HepG2 (cell line): ENCODE results near the gene PHYH. TPM values are rescaled to one million over a fixed set of nuclear protein-coding genes. Genes with fewer than 3 reads are reported as not detected.
A peak's percentile ranks its signal among the peaks of the same experiment; 100 is the strongest.

Experiments used
- CC2D1A ChIP-seq: sonication (generic); formaldehyde crosslinking; IDR thresholded peaks from 2 replicates; pipeline ENCODE4 v1.8.1; 2023; ENCODE audit warnings: mild to moderate bottlenecking, missing genetic modification reagents
- GPN1 ChIP-seq: sonication (generic); formaldehyde crosslinking; IDR thresholded peaks from 2 replicates; pipeline ENCODE4 v1.5.1; 2020; ENCODE audit warnings: missing genetic modification reagents, borderline replicate concordance
- HDAC1 ChIP-seq: sonication (generic); formaldehyde crosslinking; IDR thresholded peaks from 2 replicates; pipeline ENCODE4 v1.5.1; 2020; ENCODE audit warnings: mild to moderate bottlenecking, missing genetic modification reagents
- MED13 ChIP-seq: sonication (generic); formaldehyde crosslinking; IDR thresholded peaks from 2 replicates; pipeline ENCODE4 v1.5.0; 2020; ENCODE audit warnings: missing genetic modification reagents
- MTA3 ChIP-seq: sonication (generic); formaldehyde crosslinking; IDR thresholded peaks from 2 replicates; pipeline ENCODE4 v1.4.0; 2020; ENCODE audit warnings: missing genetic modification reagents
- NCOA1 ChIP-seq: sonication (generic); formaldehyde crosslinking; IDR thresholded peaks from 2 replicates; pipeline ENCODE4 v1.9.0; 2021; ENCODE audit warnings: missing genetic modification reagents
- NCOR1 ChIP-seq: fragments of 200-600 bp; sonication (generic); IDR thresholded peaks from 2 replicates; pipeline ENCODE4 v1.7.0; 2017; ENCODE audit warnings: antibody characterized with exemption, low read length, borderline replicate concordance
- PHF8 ChIP-seq: sonication (generic); formaldehyde crosslinking; IDR thresholded peaks from 2 replicates; pipeline ENCODE4 v1.5.0; 2020; ENCODE audit warnings: missing genetic modification reagents
- RFX1 ChIP-seq: fragments of 450-650 bp; IDR thresholded peaks from 2 replicates; pipeline ENCODE4 v1.6.1; 2017
- SALL1 ChIP-seq: sonication (generic); formaldehyde crosslinking; IDR thresholded peaks from 2 replicates; pipeline ENCODE4 v1.8.0; 2022; ENCODE audit warnings: mild to moderate bottlenecking, missing genetic modification reagents
- YEATS4 ChIP-seq: sonication (generic); formaldehyde crosslinking; IDR thresholded peaks from 2 replicates; pipeline ENCODE4 v1.4.0; 2020; ENCODE audit warnings: missing genetic modification reagents, borderline replicate concordance
- ZFY ChIP-seq: sonication (generic); formaldehyde crosslinking; IDR thresholded peaks from 2 replicates; pipeline ENCODE4 v1.4.0; 2020; ENCODE audit warnings: missing genetic modification reagents
- ZNF180 ChIP-seq: sonication (generic); formaldehyde crosslinking; IDR thresholded peaks from 2 replicates; pipeline ENCODE4 v1.4.0; 2020; ENCODE audit warnings: low read depth, missing genetic modification reagents, borderline replicate concordance
- ZNF30 ChIP-seq: sonication (generic); formaldehyde crosslinking; IDR thresholded peaks from 2 replicates; pipeline ENCODE4 v1.5.0; 2020; ENCODE audit warnings: mild to moderate bottlenecking, missing genetic modification reagents
- ZNF563 ChIP-seq: sonication (generic); formaldehyde crosslinking; IDR thresholded peaks from 2 replicates; pipeline ENCODE4 v1.8.0; 2022; ENCODE audit warnings: mild to moderate bottlenecking, moderate library complexity, missing genetic modification reagents
- ZSCAN30 ChIP-seq: sonication (generic); formaldehyde crosslinking; IDR thresholded peaks from 2 replicates; pipeline ENCODE4 v1.5.0; 2020; ENCODE audit warnings: mild to moderate bottlenecking, missing genetic modification reagents
- ZSCAN31 ChIP-seq: sonication (generic); formaldehyde crosslinking; IDR thresholded peaks from 2 replicates; pipeline ENCODE4 v1.5.0; 2020; ENCODE audit warnings: low read depth, mild to moderate bottlenecking, missing genetic modification reagents
- polyA plus RNA-seq, 8 experiments: library from polyadenylated mRNA; depleted of rRNA in 3 of 8; stranded (reverse) in 7 of 8; unstranded in 1 of 8; fragments of >200 nt; fragmentation: Illumina TruSeq in 4 of 8; extraction: Trizol in 4 of 8; gene quantifications; 2 replicates each; pipeline versions ENCODE4 v1.2.1 to v1.2.3, GENCODE V29; 2011 to 2016; ENCODE audit warnings: low read depth in 4 of 8, missing spikeins in 1 of 8, mixed read lengths in 1 of 8; ENCODE audit not compliant: insufficient read depth in 1 of 8
- total RNA-seq, 5 experiments: library from RNA; depleted of rRNA; stranded (reverse); fragments of >200 nt; fragmentation: Illumina TruSeq; extraction: Trizol; gene quantifications; 2 replicates each; pipeline ENCODE4 v1.2.3, GENCODE V29; 2016; ENCODE audit warnings: low read depth in 1 of 5
- TF ChIP-seq, protein P1 (sequence below), 2 experiments: sonication (generic) in 1 of 2; formaldehyde crosslinking in 1 of 2; IDR thresholded peaks; 2 replicates each; pipeline versions ENCODE4 v1.5.1 to v1.6.1; 2011 to 2020; ENCODE audit warnings: borderline replicate concordance in 1 of 2, low read depth in 1 of 2, low read length in 1 of 2, mild to moderate bottlenecking in 1 of 2, missing genetic modification reagents in 1 of 2, moderate library complexity in 1 of 2
- TF ChIP-seq, protein P2 (sequence below): IDR thresholded peaks from 2 replicates; pipeline ENCODE4 v1.6.1; 2012; ENCODE audit warnings: inconsistent platforms
- TF ChIP-seq, protein P3 (sequence below): sonication (generic); formaldehyde crosslinking; IDR thresholded peaks from 2 replicates; pipeline ENCODE4 v1.4.0; 2020; ENCODE audit warnings: missing genetic modification reagents
- TF ChIP-seq, protein P4 (sequence below): IDR thresholded peaks from 2 replicates; pipeline ENCODE4 v1.6.1; 2018; ENCODE audit warnings: missing genetic modification reagents

Gene PHYH
- total and polyA plus RNA-seq, 2 of the 13 experiments (the other 11 are each of a cell fraction or from before 2014, with no cell fraction given): 27.2 to 34.5 TPM

DNA sequence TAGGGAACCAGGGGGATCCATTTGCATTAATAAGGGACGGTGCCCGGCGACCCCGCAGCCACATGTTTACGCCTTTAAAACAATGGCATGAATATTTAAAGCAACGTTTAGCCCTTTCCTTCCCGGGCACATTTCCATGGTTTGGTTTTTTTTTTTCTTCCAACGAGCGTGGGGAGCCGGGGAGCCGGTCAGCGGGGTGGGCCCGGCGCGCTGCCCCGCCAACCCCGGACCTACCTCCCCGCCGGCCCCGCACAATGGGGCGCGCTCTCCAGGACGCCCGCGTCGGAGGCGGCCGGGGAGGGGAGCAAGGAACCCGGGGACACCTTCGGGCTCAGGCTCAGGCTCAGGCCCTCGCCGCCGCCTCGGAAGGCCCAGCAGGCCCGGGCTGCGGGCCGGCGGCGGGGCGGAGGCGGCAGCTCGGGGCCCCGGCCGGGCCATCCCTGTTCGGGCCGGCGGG, 47.2 kb upstream of the PHYH start (continued):
- TF ChIP-seq, protein P1, sequence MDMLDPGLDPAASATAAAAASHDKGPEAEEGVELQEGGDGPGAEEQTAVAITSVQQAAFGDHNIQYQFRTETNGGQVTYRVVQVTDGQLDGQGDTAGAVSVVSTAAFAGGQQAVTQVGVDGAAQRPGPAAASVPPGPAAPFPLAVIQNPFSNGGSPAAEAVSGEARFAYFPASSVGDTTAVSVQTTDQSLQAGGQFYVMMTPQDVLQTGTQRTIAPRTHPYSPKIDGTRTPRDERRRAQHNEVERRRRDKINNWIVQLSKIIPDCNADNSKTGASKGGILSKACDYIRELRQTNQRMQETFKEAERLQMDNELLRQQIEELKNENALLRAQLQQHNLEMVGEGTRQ (IDR thresholded peaks at IDR 0.05; ENCODE audit: low read depth, low read length): no peak
- TF ChIP-seq, protein P1 (CRISPR knock-in tag; IDR thresholded peaks at IDR 0.05; ENCODE audit: borderline replicate concordance): no peak
- TF ChIP-seq ZSCAN31 (CRISPR knock-in tag) (no peak), HDAC1 (peak; percentile 25; the same call in 1 of the 2 replicates), ZFY (CRISPR knock-in tag) (peak; percentile 73; the same call in 1 of the 2 replicates), ZNF563 (CRISPR knock-in tag) (0 out of 2 replicates have a peak, but pooled peaks have one; percentile 20), SALL1 (0 out of 2 replicates have a peak, but pooled peaks have one; percentile 36), ZSCAN30 (CRISPR knock-in tag) (no peak), GPN1 (CRISPR knock-in tag) (no peak), ZNF30 (CRISPR knock-in tag) (no peak), NCOA1 (CRISPR knock-in tag) (no peak), ZNF180 (CRISPR knock-in tag) (no peak), MTA3 (no peak), CC2D1A (CRISPR knock-in tag) (no peak), NCOR1 (no peak), MED13 (CRISPR knock-in tag) (no peak), RFX1 (no peak), PHF8 (peak; percentile 58), YEATS4 (0 out of 2 replicates have a peak, but pooled peaks have one; percentile 23)
- TF ChIP-seq, protein P2, sequence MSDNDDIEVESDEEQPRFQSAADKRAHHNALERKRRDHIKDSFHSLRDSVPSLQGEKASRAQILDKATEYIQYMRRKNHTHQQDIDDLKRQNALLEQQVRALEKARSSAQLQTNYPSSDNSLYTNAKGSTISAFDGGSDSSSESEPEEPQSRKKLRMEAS: 0 out of 2 replicates have a peak, but pooled peaks have one; percentile 13
- TF ChIP-seq, protein P3, sequence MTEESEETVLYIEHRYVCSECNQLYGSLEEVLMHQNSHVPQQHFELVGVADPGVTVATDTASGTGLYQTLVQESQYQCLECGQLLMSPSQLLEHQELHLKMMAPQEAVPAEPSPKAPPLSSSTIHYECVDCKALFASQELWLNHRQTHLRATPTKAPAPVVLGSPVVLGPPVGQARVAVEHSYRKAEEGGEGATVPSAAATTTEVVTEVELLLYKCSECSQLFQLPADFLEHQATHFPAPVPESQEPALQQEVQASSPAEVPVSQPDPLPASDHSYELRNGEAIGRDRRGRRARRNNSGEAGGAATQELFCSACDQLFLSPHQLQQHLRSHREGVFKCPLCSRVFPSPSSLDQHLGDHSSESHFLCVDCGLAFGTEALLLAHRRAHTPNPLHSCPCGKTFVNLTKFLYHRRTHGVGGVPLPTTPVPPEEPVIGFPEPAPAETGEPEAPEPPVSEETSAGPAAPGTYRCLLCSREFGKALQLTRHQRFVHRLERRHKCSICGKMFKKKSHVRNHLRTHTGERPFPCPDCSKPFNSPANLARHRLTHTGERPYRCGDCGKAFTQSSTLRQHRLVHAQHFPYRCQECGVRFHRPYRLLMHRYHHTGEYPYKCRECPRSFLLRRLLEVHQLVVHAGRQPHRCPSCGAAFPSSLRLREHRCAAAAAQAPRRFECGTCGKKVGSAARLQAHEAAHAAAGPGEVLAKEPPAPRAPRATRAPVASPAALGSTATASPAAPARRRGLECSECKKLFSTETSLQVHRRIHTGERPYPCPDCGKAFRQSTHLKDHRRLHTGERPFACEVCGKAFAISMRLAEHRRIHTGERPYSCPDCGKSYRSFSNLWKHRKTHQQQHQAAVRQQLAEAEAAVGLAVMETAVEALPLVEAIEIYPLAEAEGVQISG: 0 out of 2 replicates have a peak, but pooled peaks have one; percentile 30
- TF ChIP-seq, protein P4, sequence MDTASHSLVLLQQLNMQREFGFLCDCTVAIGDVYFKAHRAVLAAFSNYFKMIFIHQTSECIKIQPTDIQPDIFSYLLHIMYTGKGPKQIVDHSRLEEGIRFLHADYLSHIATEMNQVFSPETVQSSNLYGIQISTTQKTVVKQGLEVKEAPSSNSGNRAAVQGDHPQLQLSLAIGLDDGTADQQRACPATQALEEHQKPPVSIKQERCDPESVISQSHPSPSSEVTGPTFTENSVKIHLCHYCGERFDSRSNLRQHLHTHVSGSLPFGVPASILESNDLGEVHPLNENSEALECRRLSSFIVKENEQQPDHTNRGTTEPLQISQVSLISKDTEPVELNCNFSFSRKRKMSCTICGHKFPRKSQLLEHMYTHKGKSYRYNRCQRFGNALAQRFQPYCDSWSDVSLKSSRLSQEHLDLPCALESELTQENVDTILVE (CRISPR knock-in tag): no peak
